H9 (cell line): ENCODE measurements around the gene ROBO2. TPM values are rescaled to one million over a fixed set of nuclear protein-coding genes. Genes with fewer than 3 reads are reported as not detected.

Source experiments
- DNase-seq: peaks from one replicate; pipeline ENCODE4 v3.0.0-alpha.2; 2017
- H2AFZ ChIP-seq: one replicate; pipeline ENCODE4 v1.6.1; 2013; ENCODE audit warnings: mild to moderate bottlenecking, low read length, control low read depth, moderate library complexity
- H2AK5ac ChIP-seq: 2 replicates; pipeline ENCODE4 v1.6.1; 2013; ENCODE audit warnings: low read length, control low read depth, mixed read lengths; ENCODE audit not compliant: insufficient read length
- H2BK120ac ChIP-seq: one replicate; pipeline ENCODE4 v1.6.1; 2013; ENCODE audit warnings: low read depth, mild to moderate bottlenecking, low read length, control low read depth, inconsistent platforms; ENCODE audit not compliant: poor library complexity, severe bottlenecking
- H2BK12ac ChIP-seq: 2 replicates; pipeline ENCODE4 v1.6.1; 2013; ENCODE audit warnings: low read length, control low read depth, mixed read lengths, low read depth; ENCODE audit not compliant: insufficient read length
- H2BK15ac ChIP-seq: 2 replicates; pipeline ENCODE4 v1.6.1; 2013; ENCODE audit warnings: low read depth, low read length, control low read depth
- H2BK20ac ChIP-seq: one replicate; pipeline ENCODE4 v1.6.1; 2013; ENCODE audit warnings: low read depth, mild to moderate bottlenecking, low read length, control low read depth, inconsistent platforms; ENCODE audit not compliant: poor library complexity, severe bottlenecking
- H2BK5ac ChIP-seq: 2 replicates; pipeline ENCODE4 v1.6.1; 2013; ENCODE audit warnings: low read length, control low read depth, mixed read lengths; ENCODE audit not compliant: insufficient read length
- H3K14ac ChIP-seq: 2 replicates; pipeline ENCODE4 v1.6.1; 2013; ENCODE audit warnings: low read length, control low read depth; ENCODE audit not compliant: insufficient read depth
- H3K18ac ChIP-seq: 2 replicates; pipeline ENCODE4 v1.6.1; 2013; ENCODE audit warnings: low read depth, mild to moderate bottlenecking, mixed read lengths, low read length, control low read depth; ENCODE audit not compliant: insufficient read length
- H3K23ac ChIP-seq: 2 replicates; pipeline ENCODE4 v1.6.1; 2013; ENCODE audit warnings: low read length, control low read depth, mixed read lengths, low read depth; ENCODE audit not compliant: insufficient read length
- H3K23me2 ChIP-seq: 2 replicates; pipeline ENCODE4 v1.6.1; 2013; ENCODE audit warnings: low read depth, mild to moderate bottlenecking, mixed read lengths, low read length, control low read depth; ENCODE audit not compliant: insufficient read length, poor library complexity, severe bottlenecking
- H3K27ac ChIP-seq: 2 replicates; pipeline ENCODE4 v1.5.1; 2013; ENCODE audit warnings: low read length, control low read depth, mixed read lengths, low read depth; ENCODE audit not compliant: insufficient read length
- H3K27me3 ChIP-seq: 2 replicates; pipeline ENCODE4 v1.6.1; 2013; ENCODE audit warnings: low read length, control low read depth, inconsistent platforms; ENCODE audit not compliant: insufficient read depth
- H3K4ac ChIP-seq: 2 replicates; pipeline ENCODE4 v1.6.1; 2013; ENCODE audit warnings: low read depth, mild to moderate bottlenecking, control low read depth, inconsistent platforms, low read length, moderate library complexity
- H3K4me1 ChIP-seq: 2 replicates; pipeline ENCODE4 v1.6.1; 2013; ENCODE audit warnings: low read length, control low read depth, inconsistent platforms; ENCODE audit not compliant: insufficient read depth
- H3K4me2 ChIP-seq: 2 replicates; pipeline ENCODE4 v1.6.1; 2013; ENCODE audit warnings: low read length, control low read depth, mixed read lengths; ENCODE audit not compliant: insufficient read length, insufficient read depth
- H3K56ac ChIP-seq: 2 replicates; pipeline ENCODE4 v1.6.1; 2013; ENCODE audit warnings: low read depth, mild to moderate bottlenecking, mixed read lengths, low read length, control low read depth; ENCODE audit not compliant: insufficient read length
- H3K79me1 ChIP-seq: 2 replicates; pipeline ENCODE4 v1.6.1; 2013; ENCODE audit warnings: low read depth, mild to moderate bottlenecking, moderate library complexity, low read length, control low read depth, inconsistent platforms; ENCODE audit not compliant: insufficient read depth, poor library complexity, severe bottlenecking
- H3K79me2 ChIP-seq: 2 replicates; pipeline ENCODE4 v1.6.1; 2013; ENCODE audit warnings: low read length, control low read depth, inconsistent platforms; ENCODE audit not compliant: insufficient read depth
- H3K9ac ChIP-seq: 2 replicates; pipeline ENCODE4 v1.6.1; 2013; ENCODE audit warnings: low read length, control low read depth, mixed read lengths; ENCODE audit not compliant: insufficient read length; ENCODE audit errors: extremely low read depth
- H3K9me3 ChIP-seq: one replicate; pipeline ENCODE4 v1.6.1; 2013; ENCODE audit warnings: low read depth, low read length, inconsistent platforms; ENCODE audit not compliant: control insufficient read depth
- H3T11ph ChIP-seq: one replicate; pipeline ENCODE4 v1.6.1; 2013; ENCODE audit warnings: mild to moderate bottlenecking, low read length, control low read depth, inconsistent platforms
- H4K20me1 ChIP-seq: one replicate; pipeline ENCODE4 v1.6.1; 2013; ENCODE audit not compliant: control insufficient read depth, insufficient read length, insufficient read depth
- H4K5ac ChIP-seq: 2 replicates; pipeline ENCODE4 v1.6.1; 2013; ENCODE audit warnings: low read depth, mild to moderate bottlenecking, mixed read lengths, low read length, control low read depth; ENCODE audit not compliant: insufficient read length
- H4K8ac ChIP-seq: replicated peaks from 2 replicates; pipeline ENCODE4 v1.6.1; 2013; ENCODE audit warnings: low read length, control low read depth, mixed read lengths, low read depth; ENCODE audit not compliant: insufficient read length
- H4K91ac ChIP-seq: 2 replicates; pipeline ENCODE4 v1.6.1; 2013; ENCODE audit warnings: low read depth, mild to moderate bottlenecking, moderate library complexity, mixed read lengths, low read length, control low read depth; ENCODE audit not compliant: insufficient read length
- H3K27ac Mint-ChIP-seq, 3 experiments: 2 replicates in 2 of 3; 3 replicates in 1 of 3; pipeline ENCODE4 v1.8.0; 2020 to 2021; ENCODE audit warnings: mixed read lengths in 3 of 3, mild to moderate bottlenecking in 1 of 3, moderate library complexity in 1 of 3
- H3K27me3 Mint-ChIP-seq: 2 replicates; pipeline ENCODE4 v1.8.0; 2021; ENCODE audit warnings: low read depth, mild to moderate bottlenecking, moderate library complexity, mixed read lengths
- H3K36me3 Mint-ChIP-seq, 3 experiments: 2 replicates in 2 of 3; 3 replicates in 1 of 3; pipeline ENCODE4 v1.8.0; 2020 to 2021; ENCODE audit warnings: low read depth in 3 of 3, mixed read lengths in 3 of 3; ENCODE audit not compliant: insufficient read depth in 1 of 3
- H3K4me1 Mint-ChIP-seq, 2 experiments: 2 replicates each; pipeline ENCODE4 v1.8.0; 2020; ENCODE audit warnings: mixed read lengths in 2 of 2
- H3K4me3 Mint-ChIP-seq, 2 experiments: 2 replicates in 1 of 2; 3 replicates in 1 of 2; pipeline ENCODE4 v1.8.0; 2020 to 2021; ENCODE audit warnings: mild to moderate bottlenecking in 2 of 2, mixed read lengths in 2 of 2, moderate library complexity in 1 of 2
- H3K9me3 Mint-ChIP-seq, 2 experiments: 2 replicates in 1 of 2; 3 replicates in 1 of 2; pipeline ENCODE4 v1.8.0; 2020; ENCODE audit warnings: mild to moderate bottlenecking in 2 of 2, mixed read lengths in 2 of 2, moderate library complexity in 1 of 2
- WGBS: extraction: QIAGEN DNeasy Blood & Tissue Kit; methylation state at CpG from one replicate; pipeline ENCODE4 v1.1.7; 2013; ENCODE audit warnings: missing lambda C conversion rate, low lambda C conversion rate, mixed read lengths; ENCODE audit not compliant: insufficient read length; ENCODE audit errors: extremely low coverage; 5-methylcytosine and 5-hydroxymethylcytosine counted together
- total RNA-seq: library from RNA; stranded (reverse); gene quantifications from 2 replicates; pipeline ENCODE4 v1.2.1, GENCODE V29; 2021
- TF ChIP-seq, protein P1 (sequence below): fragments of 200-600 bp; sonication (generic); conservative IDR thresholded peaks from 3 replicates; pipeline ENCODE4 v1.8.0; 2021; ENCODE audit warnings: antibody characterized with exemption, mild to moderate bottlenecking

Gene ROBO2
- total RNA-seq, 1 experiment from 2014 or later: 2.3 TPM

DNA sequence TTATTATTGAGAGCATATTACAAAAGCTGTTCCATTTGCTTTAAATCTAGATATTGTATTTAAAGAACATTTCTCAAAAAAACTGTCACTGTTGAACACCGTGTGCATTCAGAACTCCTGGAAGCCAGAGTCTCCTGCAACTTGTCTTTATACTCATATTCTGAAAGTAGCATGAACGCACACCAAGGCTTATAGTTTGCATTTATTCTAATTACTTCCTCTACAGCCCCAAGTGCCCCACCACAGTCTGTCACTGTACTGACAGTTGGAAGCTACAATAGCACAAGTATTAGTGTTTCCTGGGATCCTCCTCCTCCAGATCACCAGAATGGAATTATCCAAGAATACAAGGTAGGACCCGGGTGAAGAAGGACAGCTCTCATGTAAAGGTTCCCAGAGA, 537.4 kb downstream of the ROBO2 start:
- Mint-ChIP-seq H3K4me1 (no peaks in the 10 kb centered on the region), H3K36me3 (no peaks in the 10 kb centered on the region), H3K9me3 (no peaks in the 10 kb centered on the region), H3K27ac (no peak overlapping the region), H3K4me3 (no peak overlapping the region), H3K27me3 (no peaks in the 10 kb centered on the region)
- Histone ChIP-seq H3K14ac (no peak overlapping the region), H4K20me1 (no peaks in the 10 kb centered on the region), H2AFZ (no peak overlapping the region), H3K23me2 (no peaks in the 10 kb centered on the region), H3K56ac (no peak overlapping the region), H4K5ac (no peak overlapping the region), H2BK20ac (no peak overlapping the region), H2AK5ac (no peak overlapping the region), H3T11ph (no peak overlapping the region), H3K79me1 (no peaks in the 10 kb centered on the region), H3K23ac (no peak overlapping the region), H2BK5ac (no peak overlapping the region), H3K27ac (no peak overlapping the region), H4K91ac (no peak overlapping the region), H3K4me1 (no peaks in the 10 kb centered on the region), H2BK120ac (no peak overlapping the region), H3K9ac (no peak overlapping the region), H3K4ac (no peak overlapping the region), H3K9me3 (no peaks in the 10 kb centered on the region), H3K79me2 (no peaks in the 10 kb centered on the region), H2BK15ac (no peak overlapping the region), H3K18ac (no peak overlapping the region), H2BK12ac (no peak overlapping the region), H3K4me2 (no peak overlapping the region), H3K27me3 (no peaks in the 10 kb centered on the region), H4K8ac (no peak overlapping the region)
- TF ChIP-seq, protein P1, sequence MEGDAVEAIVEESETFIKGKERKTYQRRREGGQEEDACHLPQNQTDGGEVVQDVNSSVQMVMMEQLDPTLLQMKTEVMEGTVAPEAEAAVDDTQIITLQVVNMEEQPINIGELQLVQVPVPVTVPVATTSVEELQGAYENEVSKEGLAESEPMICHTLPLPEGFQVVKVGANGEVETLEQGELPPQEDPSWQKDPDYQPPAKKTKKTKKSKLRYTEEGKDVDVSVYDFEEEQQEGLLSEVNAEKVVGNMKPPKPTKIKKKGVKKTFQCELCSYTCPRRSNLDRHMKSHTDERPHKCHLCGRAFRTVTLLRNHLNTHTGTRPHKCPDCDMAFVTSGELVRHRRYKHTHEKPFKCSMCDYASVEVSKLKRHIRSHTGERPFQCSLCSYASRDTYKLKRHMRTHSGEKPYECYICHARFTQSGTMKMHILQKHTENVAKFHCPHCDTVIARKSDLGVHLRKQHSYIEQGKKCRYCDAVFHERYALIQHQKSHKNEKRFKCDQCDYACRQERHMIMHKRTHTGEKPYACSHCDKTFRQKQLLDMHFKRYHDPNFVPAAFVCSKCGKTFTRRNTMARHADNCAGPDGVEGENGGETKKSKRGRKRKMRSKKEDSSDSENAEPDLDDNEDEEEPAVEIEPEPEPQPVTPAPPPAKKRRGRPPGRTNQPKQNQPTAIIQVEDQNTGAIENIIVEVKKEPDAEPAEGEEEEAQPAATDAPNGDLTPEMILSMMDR: no peak
- no peak for DNase-seq
- no CpG with 5 or more reads among the region's 3 CpGs for WGBS
